Mesenchymal stem cell (in vitro differentiated cells and primary cell): ENCODE results near the gene MRPS34.

Experiments
- DNase-seq: peaks from one replicate; pipeline ENCODE4 v3.0.0-alpha.2; 2013
- H2AFZ ChIP-seq: one replicate; pipeline ENCODE4 v1.6.1; 2013; ENCODE audit warnings: low read depth, mild to moderate bottlenecking, control low read depth, inconsistent platforms, low read length, moderate library complexity
- H2AK5ac ChIP-seq: 2 replicates; pipeline ENCODE4 v1.6.1; 2013; ENCODE audit warnings: low read length, moderate library complexity, mild to moderate bottlenecking, inconsistent platforms; ENCODE audit not compliant: severe bottlenecking
- H2BK120ac ChIP-seq: one replicate; pipeline ENCODE4 v1.6.1; 2013; ENCODE audit warnings: low read depth, mild to moderate bottlenecking, inconsistent platforms, low read length, moderate library complexity
- H2BK12ac ChIP-seq, 2 experiments: one replicate each; pipeline ENCODE4 v1.6.1; 2013; ENCODE audit warnings: inconsistent platforms in 2 of 2, low read length in 2 of 2, mild to moderate bottlenecking in 2 of 2, moderate library complexity in 2 of 2, control low read depth in 1 of 2
- H2BK15ac ChIP-seq: one replicate; pipeline ENCODE4 v1.6.1; 2013; ENCODE audit warnings: mild to moderate bottlenecking, low read depth, inconsistent platforms; ENCODE audit not compliant: poor library complexity, severe bottlenecking
- H2BK5ac ChIP-seq: 2 replicates; pipeline ENCODE4 v1.6.1; 2013; ENCODE audit warnings: low read depth, mild to moderate bottlenecking, low read length, control low read depth, inconsistent platforms; ENCODE audit not compliant: poor library complexity, severe bottlenecking
- H3K14ac ChIP-seq, 2 experiments: one replicate each; pipeline ENCODE4 v1.6.1; 2013; ENCODE audit warnings: inconsistent platforms in 2 of 2, low read length in 2 of 2, control low read depth in 1 of 2, mild to moderate bottlenecking in 1 of 2, moderate library complexity in 1 of 2
- H3K18ac ChIP-seq, 2 experiments: one replicate each; pipeline ENCODE4 v1.6.1; 2013; ENCODE audit warnings: inconsistent platforms in 2 of 2, low read length in 2 of 2, control low read depth in 1 of 2, low read depth in 1 of 2, mild to moderate bottlenecking in 1 of 2
- H3K23ac ChIP-seq, 2 experiments: one replicate each; pipeline ENCODE4 v1.6.1; 2013; ENCODE audit warnings: inconsistent platforms in 2 of 2, low read length in 2 of 2, mild to moderate bottlenecking in 2 of 2, moderate library complexity in 2 of 2, control low read depth in 1 of 2
- H3K27ac ChIP-seq: 2 replicates; pipeline ENCODE4 v1.5.1; 2013; ENCODE audit warnings: mild to moderate bottlenecking, moderate library complexity, low read length, control low read depth, inconsistent platforms; ENCODE audit not compliant: poor library complexity, severe bottlenecking
- H3K27me3 ChIP-seq, 2 experiments: 2 replicates each; pipeline versions ENCODE4 v1.6.1 to v1.7.0; 2013; ENCODE audit warnings: low read length in 2 of 2, mild to moderate bottlenecking in 2 of 2, moderate library complexity in 2 of 2, control low read depth in 1 of 2, inconsistent platforms in 1 of 2; ENCODE audit not compliant: control insufficient read depth in 1 of 2, insufficient read depth in 1 of 2
- H3K36me3 ChIP-seq, 2 experiments: 2 replicates each; pipeline versions ENCODE4 v1.6.1 to v1.7.0; 2013; ENCODE audit warnings: low read length in 2 of 2, control low read depth in 1 of 2, inconsistent platforms in 1 of 2, low read depth in 1 of 2, mild to moderate bottlenecking in 1 of 2; ENCODE audit not compliant: insufficient read depth in 2 of 2, control insufficient read depth in 1 of 2
- H3K4ac ChIP-seq, 2 experiments: one replicate each; pipeline ENCODE4 v1.6.1; 2013; ENCODE audit warnings: inconsistent platforms in 2 of 2, low read length in 2 of 2, mild to moderate bottlenecking in 2 of 2, moderate library complexity in 2 of 2, control low read depth in 1 of 2, low read depth in 1 of 2
- H3K4me1 ChIP-seq: 2 replicates; pipeline ENCODE4 v1.6.1; 2013; ENCODE audit warnings: low read depth, low read length, control low read depth; ENCODE audit not compliant: control insufficient read depth, insufficient read depth
- H3K4me2 ChIP-seq: 2 replicates; pipeline ENCODE4 v1.6.1; 2013; ENCODE audit warnings: low read length, mild to moderate bottlenecking, inconsistent platforms; ENCODE audit not compliant: poor library complexity, severe bottlenecking
- H3K4me3 ChIP-seq, 2 experiments: 2 replicates each; pipeline versions ENCODE4 v1.5.1 to v1.7.0; 2013; ENCODE audit warnings: low read length in 2 of 2, mild to moderate bottlenecking in 2 of 2, control low read depth in 1 of 2, low read depth in 1 of 2; ENCODE audit not compliant: insufficient read depth in 1 of 2
- H3K79me1 ChIP-seq: replicated peaks from 2 replicates; pipeline ENCODE4 v1.6.1; 2013; ENCODE audit warnings: mild to moderate bottlenecking, control low read depth, low read length, inconsistent platforms; ENCODE audit not compliant: poor library complexity, severe bottlenecking
- H3K9ac ChIP-seq: 2 replicates; pipeline ENCODE4 v1.7.0; 2013; ENCODE audit warnings: mild to moderate bottlenecking, low read length, moderate library complexity
- H3K9me3 ChIP-seq: 2 replicates; pipeline ENCODE4 v1.7.0; 2013; ENCODE audit warnings: mild to moderate bottlenecking, low read length; ENCODE audit not compliant: control insufficient read depth
- H4K8ac ChIP-seq: one replicate; pipeline ENCODE4 v1.6.1; 2013; ENCODE audit warnings: inconsistent platforms, mild to moderate bottlenecking, low read length, moderate library complexity
- H4K91ac ChIP-seq: one replicate; pipeline ENCODE4 v1.6.1; 2013; ENCODE audit warnings: mild to moderate bottlenecking, low read length, inconsistent platforms
- WGBS: methylation state at CpG from one replicate; pipeline ENCODE4 v1.1.7; 2013; ENCODE audit warnings: mixed read lengths; 5-methylcytosine and 5-hydroxymethylcytosine counted together

The MRPS34 gene

GRCh38 chr16:1790611-1791255 lies 17.8 kb upstream of the MRPS34 start:
- H4K8ac ChIP-seq = no peak overlapping the region
- H3K9ac ChIP-seq = no peak overlapping the region
- no peak overlapping the region for H3K14ac ChIP-seq
- no peaks in the 10 kb centered on the region for H3K27me3 ChIP-seq
- H3K79me1 ChIP-seq = peaks cover 36% of the 10 kb centered on the region
- H3K18ac ChIP-seq = no peak overlapping the region
- H2BK5ac ChIP-seq = no peak overlapping the region
- no peak overlapping the region for H3K4ac ChIP-seq
- H2BK15ac ChIP-seq = no peak overlapping the region
- 97% methylated on average over 44 of the region's 44 CpGs for WGBS
- H3K9me3 ChIP-seq = no peaks in the 10 kb centered on the region
- peaks cover 23 to 81% of the 10 kb centered on the region in 2 experiments for H3K36me3 ChIP-seq
- no peak overlapping the region for H4K91ac ChIP-seq
- H3K4me2 ChIP-seq = no peak overlapping the region
- no peak overlapping the region for H3K4me3 ChIP-seq
- no peak for DNase-seq
- H2BK12ac ChIP-seq = no peak overlapping the region
- H3K27ac ChIP-seq = no peak overlapping the region
- H2AK5ac ChIP-seq = no peak overlapping the region
- H3K4me1 ChIP-seq = peaks cover 8% of the 10 kb centered on the region
- H2AFZ ChIP-seq = no peak overlapping the region
- H2BK120ac ChIP-seq = no peak overlapping the region
- no peak overlapping the region for H3K23ac ChIP-seq

- Histone ChIP-seq H2BK5ac (no peak overlapping the region), H4K91ac (no peak overlapping the region), H3K4ac (no peak overlapping the region), H2BK120ac (no peak overlapping the region), H2AFZ (no peak overlapping the region), H3K27ac (no peak overlapping the region), H2BK15ac (no peak overlapping the region), H3K14ac (no peak overlapping the region), H3K18ac (no peak overlapping the region), H3K4me3 (no peak overlapping the region), H2AK5ac (no peak overlapping the region), H3K79me1 (peaks cover 41% of the 10 kb centered on the region), H3K9me3 (no peaks in the 10 kb centered on the region), H3K23ac (no peak overlapping the region), H3K27me3 (no peaks in the 10 kb centered on the region), H4K8ac (no peak overlapping the region), H3K9ac (no peak overlapping the region), H3K4me2 (no peak overlapping the region), H3K4me1 (peaks cover 8% of the 10 kb centered on the region), H3K36me3 (peaks cover 24 to 86% of the 10 kb centered on the region in 2 experiments), H2BK12ac (no peak overlapping the region)
- WGBS = 98% methylated on average over 15 of the region's 15 CpGs
- DNase-seq = no peak
These were observed 17.3 kb upstream of the MRPS34 start for GRCh38 chr16:1790261-1790610.

- H3K4me3 ChIP-seq = no peak overlapping the region
- H3K27ac ChIP-seq = no peak overlapping the region
- H3K27me3 ChIP-seq = no peaks in the 10 kb centered on the region
- no peak overlapping the region for H2BK5ac ChIP-seq
- 96% methylated on average over 23 of the region's 25 CpGs for WGBS
- H2AFZ ChIP-seq = no peak overlapping the region
- DNase-seq = no peak
- no peak overlapping the region for H3K9ac ChIP-seq
- H2BK15ac ChIP-seq = no peak overlapping the region
- H3K36me3 ChIP-seq = peaks cover 27 to 90% of the 10 kb centered on the region in 2 experiments
- H3K4me2 ChIP-seq = no peak overlapping the region
- H3K79me1 ChIP-seq = peaks cover 42% of the 10 kb centered on the region
- H4K91ac ChIP-seq = no peak overlapping the region
- peaks cover 8% of the 10 kb centered on the region for H3K4me1 ChIP-seq
- no peak overlapping the region for H3K18ac ChIP-seq
- H2BK120ac ChIP-seq = no peak overlapping the region
- no peak overlapping the region for H2BK12ac ChIP-seq
- no peaks in the 10 kb centered on the region for H3K9me3 ChIP-seq
- no peak overlapping the region for H4K8ac ChIP-seq
- H3K14ac ChIP-seq = no peak overlapping the region
- H2AK5ac ChIP-seq = no peak overlapping the region
- no peak overlapping the region for H3K23ac ChIP-seq
- H3K4ac ChIP-seq = no peak overlapping the region
These were observed 16.7 kb upstream of the MRPS34 start for GRCh38 chr16:1789643-1790045.

GRCh38 chr16:1788708-1789100 lies 15.8 kb upstream of the MRPS34 start:
- Histone ChIP-seq H2AK5ac (no peak overlapping the region), H3K14ac (no peak overlapping the region), H3K4me2 (no peak overlapping the region), H2AFZ (no peak overlapping the region), H4K91ac (no peak overlapping the region), H3K27me3 (no peaks in the 10 kb centered on the region), H2BK12ac (no peak overlapping the region), H2BK120ac (no peak overlapping the region), H3K23ac (no peak overlapping the region), H4K8ac (no peak overlapping the region), H3K4me1 (peaks cover 7% of the 10 kb centered on the region), H3K9me3 (no peaks in the 10 kb centered on the region), H2BK5ac (no peak overlapping the region), H3K36me3 (peaks cover 27 to 87% of the 10 kb centered on the region in 2 experiments), H2BK15ac (no peak overlapping the region), H3K4ac (no peak overlapping the region), H3K27ac (no peak overlapping the region), H3K79me1 (peaks cover 46% of the 10 kb centered on the region), H3K9ac (no peak overlapping the region), H3K4me3 (no peak overlapping the region), H3K18ac (no peak overlapping the region)
- DNase-seq = no peak
- WGBS = 82% methylated on average over 19 of the region's 19 CpGs
